Osteoblast (primary cell): ENCODE measurements around the gene ACSF3. TPM values are rescaled to one million over a fixed set of nuclear protein-coding genes. Genes with fewer than 3 reads are reported as not detected.

Source experiments
- DNase-seq: peaks from one replicate; pipeline ENCODE4 v3.0.0; 2011; ENCODE audit warnings: low spot score, mixed read lengths; ENCODE audit not compliant: insufficient read length; ENCODE audit errors: missing footprints
- H2AFZ ChIP-seq: 2 replicates; pipeline ENCODE4 v1.6.0; 2011; ENCODE audit warnings: mild to moderate bottlenecking, low read length
- H3K27ac ChIP-seq: 2 replicates; pipeline ENCODE4 v1.5.1; 2011; ENCODE audit warnings: mild to moderate bottlenecking, low read depth, low read length, moderate library complexity
- H3K27me3 ChIP-seq: 2 replicates; pipeline ENCODE4 v1.6.0; 2012; ENCODE audit warnings: mild to moderate bottlenecking, control low read depth, inconsistent platforms, low read length, moderate library complexity; ENCODE audit not compliant: insufficient read depth
- H3K36me3 ChIP-seq: 2 replicates; pipeline ENCODE4 v1.5.1; 2011; ENCODE audit warnings: mild to moderate bottlenecking, low read length, control low read depth, moderate library complexity; ENCODE audit not compliant: insufficient read depth
- H3K4me1 ChIP-seq: 2 replicates; pipeline ENCODE4 v1.5.1; 2011; ENCODE audit warnings: mild to moderate bottlenecking, low read length, control low read depth, moderate library complexity; ENCODE audit not compliant: insufficient read depth
- H3K4me2 ChIP-seq: 2 replicates; pipeline ENCODE4 v1.6.0; 2011; ENCODE audit warnings: mild to moderate bottlenecking, low read length; ENCODE audit not compliant: insufficient read depth
- H3K4me3 ChIP-seq: fragments of 200-600 bp; sonication (generic); 3 replicates; pipeline ENCODE4 v1.5.1; 2012; ENCODE audit warnings: mild to moderate bottlenecking, low read length, inconsistent platforms; ENCODE audit not compliant: insufficient read depth
- H3K79me2 ChIP-seq: 2 replicates; pipeline ENCODE4 v1.6.0; 2012; ENCODE audit warnings: mild to moderate bottlenecking, low read length, control low read depth, inconsistent platforms; ENCODE audit not compliant: insufficient read depth
- H3K9me3 ChIP-seq: 2 replicates; pipeline ENCODE4 v1.5.1; 2011; ENCODE audit warnings: low read depth, low read length, control low read depth
- H4K20me1 ChIP-seq: 2 replicates; pipeline ENCODE4 v1.6.0; 2012; ENCODE audit warnings: mild to moderate bottlenecking, low read length, control low read depth; ENCODE audit not compliant: insufficient read depth
- total RNA-seq: library from RNA; depleted of rRNA; stranded (reverse); fragments of >200 nt; gene quantifications from 2 replicates; pipeline ENCODE4 v1.2.3, GENCODE V29; 2012
- TF ChIP-seq, protein P1 (sequence below): IDR thresholded peaks from 2 replicates; pipeline ENCODE4 v1.5.1; 2011; ENCODE audit warnings: mild to moderate bottlenecking, low read depth, low read length, moderate library complexity; ENCODE audit errors: extremely low read depth

The ACSF3 gene
- total RNA-seq, 1 donor: 29.3 TPM

DNA sequence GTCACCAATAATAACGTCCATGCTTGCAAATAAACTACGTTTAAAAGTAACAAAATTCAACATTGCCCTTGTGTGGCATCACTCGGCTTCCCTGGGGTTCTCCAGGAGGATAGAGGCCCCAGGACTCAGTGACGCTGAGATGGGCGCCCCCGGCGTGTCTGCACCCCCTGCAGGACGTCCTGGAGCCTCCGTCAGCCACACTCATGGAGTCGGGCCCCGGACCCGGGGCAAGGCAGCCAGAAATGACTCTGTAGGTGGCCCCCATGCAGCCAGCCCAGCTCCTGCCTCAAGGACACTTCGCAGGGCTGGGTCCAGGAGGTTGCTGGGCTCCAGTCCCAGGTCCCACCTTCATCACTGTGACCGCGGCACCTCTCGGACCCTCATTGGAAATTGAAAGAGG lies 16.6 kb upstream of the ACSF3 start:
- TF ChIP-seq, protein P1, sequence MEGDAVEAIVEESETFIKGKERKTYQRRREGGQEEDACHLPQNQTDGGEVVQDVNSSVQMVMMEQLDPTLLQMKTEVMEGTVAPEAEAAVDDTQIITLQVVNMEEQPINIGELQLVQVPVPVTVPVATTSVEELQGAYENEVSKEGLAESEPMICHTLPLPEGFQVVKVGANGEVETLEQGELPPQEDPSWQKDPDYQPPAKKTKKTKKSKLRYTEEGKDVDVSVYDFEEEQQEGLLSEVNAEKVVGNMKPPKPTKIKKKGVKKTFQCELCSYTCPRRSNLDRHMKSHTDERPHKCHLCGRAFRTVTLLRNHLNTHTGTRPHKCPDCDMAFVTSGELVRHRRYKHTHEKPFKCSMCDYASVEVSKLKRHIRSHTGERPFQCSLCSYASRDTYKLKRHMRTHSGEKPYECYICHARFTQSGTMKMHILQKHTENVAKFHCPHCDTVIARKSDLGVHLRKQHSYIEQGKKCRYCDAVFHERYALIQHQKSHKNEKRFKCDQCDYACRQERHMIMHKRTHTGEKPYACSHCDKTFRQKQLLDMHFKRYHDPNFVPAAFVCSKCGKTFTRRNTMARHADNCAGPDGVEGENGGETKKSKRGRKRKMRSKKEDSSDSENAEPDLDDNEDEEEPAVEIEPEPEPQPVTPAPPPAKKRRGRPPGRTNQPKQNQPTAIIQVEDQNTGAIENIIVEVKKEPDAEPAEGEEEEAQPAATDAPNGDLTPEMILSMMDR: no peak
- H3K4me3 ChIP-seq: no peak overlapping the region
- H3K27ac ChIP-seq: no peak overlapping the region
- peaks cover 5% of the 10 kb centered on the region for H3K27me3 ChIP-seq
- H3K4me1 ChIP-seq: no peaks in the 10 kb centered on the region
- H2AFZ ChIP-seq: no peak overlapping the region
- H3K9me3 ChIP-seq: no peaks in the 10 kb centered on the region
- DNase-seq: no peak
- peaks cover 2% of the 10 kb centered on the region for H4K20me1 ChIP-seq
- H3K79me2 ChIP-seq: no peaks in the 10 kb centered on the region
- no peaks in the 10 kb centered on the region for H3K36me3 ChIP-seq
- no peak overlapping the region for H3K4me2 ChIP-seq

DNA sequence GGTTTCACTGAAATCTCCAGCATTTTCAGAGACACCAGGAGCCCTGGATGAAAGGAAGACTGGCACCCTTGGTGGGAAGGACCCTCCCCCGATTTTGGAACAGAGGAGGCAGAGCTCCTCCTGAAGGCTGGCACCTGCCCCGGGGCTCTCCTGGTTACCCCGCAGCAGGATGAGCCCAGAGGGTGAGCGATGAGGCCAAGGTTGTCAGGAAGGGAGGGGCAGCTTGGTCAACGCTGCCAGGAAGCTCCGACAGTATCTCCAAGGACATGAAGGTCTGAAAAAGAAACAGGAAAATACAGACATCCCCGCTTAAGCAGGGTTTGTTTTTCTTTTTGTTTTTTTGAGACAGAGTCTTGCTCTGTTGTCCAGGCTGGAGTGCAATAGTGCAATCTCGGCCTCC lies 15.5 kb upstream of the ACSF3 start:
- no peaks in the 10 kb centered on the region for H3K4me1 ChIP-seq
- H3K4me3 ChIP-seq: no peak overlapping the region
- H3K27me3 ChIP-seq: no peaks in the 10 kb centered on the region
- no peak overlapping the region for H2AFZ ChIP-seq
- TF ChIP-seq, protein P1: no peak
- H3K36me3 ChIP-seq: no peaks in the 10 kb centered on the region
- H3K9me3 ChIP-seq: no peaks in the 10 kb centered on the region
- H3K79me2 ChIP-seq: no peaks in the 10 kb centered on the region
- H4K20me1 ChIP-seq: peaks cover 2% of the 10 kb centered on the region
- H3K4me2 ChIP-seq: no peak overlapping the region
- no peak overlapping the region for H3K27ac ChIP-seq
- no peak for DNase-seq

DNA sequence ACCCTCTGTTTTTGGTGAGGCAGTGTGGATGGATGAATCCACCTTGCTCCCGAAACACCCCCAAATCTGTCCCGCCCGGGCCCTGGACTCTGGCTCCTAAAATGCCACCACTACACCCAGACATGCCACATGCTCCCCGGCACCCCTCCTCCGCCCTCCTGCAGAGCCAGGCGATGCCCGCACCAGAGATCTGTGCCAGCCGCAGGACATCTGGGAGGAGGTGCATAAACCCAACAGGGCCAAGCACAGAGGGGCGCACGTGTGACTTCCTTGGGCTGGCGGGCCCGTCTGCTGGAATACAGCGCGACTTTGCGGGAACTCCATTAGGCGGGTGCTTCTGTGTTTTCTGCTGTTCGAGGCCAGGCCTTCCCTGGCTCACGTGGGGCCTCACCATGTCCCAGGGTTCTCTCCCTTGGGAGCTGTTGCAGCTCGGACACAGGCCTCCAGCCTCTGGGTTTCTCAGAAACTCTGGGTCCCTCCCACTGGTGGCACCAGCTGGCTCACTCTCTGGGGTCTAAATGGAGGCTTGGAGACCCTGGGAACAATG lies 14.1 kb upstream of the ACSF3 start:
- TF ChIP-seq, protein P1: no peak
- no peaks in the 10 kb centered on the region for H3K4me1 ChIP-seq
- no peak for DNase-seq
- no peaks in the 10 kb centered on the region for H3K9me3 ChIP-seq
- no peak overlapping the region for H3K4me3 ChIP-seq
- H3K27ac ChIP-seq: no peak overlapping the region
- no peaks in the 10 kb centered on the region for H3K36me3 ChIP-seq
- no peak overlapping the region for H2AFZ ChIP-seq
- H3K79me2 ChIP-seq: no peaks in the 10 kb centered on the region
- no peak overlapping the region for H3K4me2 ChIP-seq
- H3K27me3 ChIP-seq: no peaks in the 10 kb centered on the region
- no peaks in the 10 kb centered on the region for H4K20me1 ChIP-seq

DNA sequence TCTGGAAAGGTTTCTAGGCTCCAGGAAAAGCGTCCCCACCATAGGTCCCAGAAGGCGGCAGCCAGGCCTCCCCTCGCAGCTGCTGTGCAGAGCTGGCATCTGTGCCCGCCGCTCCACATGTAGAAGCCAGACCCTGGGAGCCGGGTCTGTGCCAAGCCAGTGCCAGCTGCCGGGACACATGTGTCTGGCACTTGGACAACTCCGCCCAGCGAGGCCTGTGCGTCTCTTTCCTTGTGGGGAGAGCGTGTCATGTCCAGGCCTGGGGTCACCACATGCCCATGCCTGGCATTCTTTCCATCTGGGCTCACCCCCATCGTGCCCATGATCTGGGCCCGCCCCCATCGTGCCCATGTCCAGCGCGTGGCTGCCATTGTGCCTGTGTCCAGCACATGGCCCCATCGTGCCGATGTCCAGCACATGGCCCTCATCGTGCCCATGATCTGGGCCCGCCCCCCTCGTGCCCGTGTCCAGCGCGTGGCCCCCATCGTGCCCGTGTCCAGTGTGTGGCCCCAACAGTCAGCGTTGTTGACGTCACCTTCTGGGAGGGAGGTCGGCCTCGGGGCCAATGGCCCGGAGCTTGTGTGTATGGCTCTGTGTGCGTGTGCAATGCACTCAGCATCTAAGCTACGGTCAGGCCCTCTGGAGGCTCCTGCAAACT lies 13.3 kb upstream of the ACSF3 start:
- Histone ChIP-seq H3K9me3 (no peaks in the 10 kb centered on the region), H3K4me1 (no peaks in the 10 kb centered on the region), H4K20me1 (no peaks in the 10 kb centered on the region), H3K27me3 (no peaks in the 10 kb centered on the region), H2AFZ (no peak overlapping the region), H3K36me3 (no peaks in the 10 kb centered on the region), H3K27ac (no peak overlapping the region), H3K4me2 (no peak overlapping the region), H3K4me3 (no peak overlapping the region), H3K79me2 (no peaks in the 10 kb centered on the region)
- DNase-seq: no peak
- TF ChIP-seq, protein P1: no peak
